Ovary (tissue), 9 donors: ENCODE measurements around the gene INTS3. TPM values are rescaled to one million over a fixed set of nuclear protein-coding genes. Genes with fewer than 3 reads are reported as not detected.
"Not testable (repeated sequence)": the region's sequence is repeated elsewhere in the genome, so short reads cannot be mapped to it uniquely, and the experiment has no call there.

ENCODE experiments used
- DNase-seq, 5 donors: peaks; one replicate each; pipeline ENCODE4 v3.0.0-alpha.2; 2019 to 2020
- H3K27ac ChIP-seq, 2 donors: fragments of 200-600 bp; one replicate each; pipeline versions ENCODE4 v1.5.1 to v1.8.0; 2019 to 2022
- H3K27me3 ChIP-seq: fragments of 200-600 bp; one replicate; pipeline ENCODE4 v1.8.0; 2022
- H3K36me3 ChIP-seq: fragments of 200-600 bp; sonication (generic); one replicate; pipeline ENCODE4 v1.5.1; 2019
- H3K4me1 ChIP-seq: one replicate; pipeline ENCODE4 v1.8.1; 2013; ENCODE audit warnings: mild to moderate bottlenecking, moderate library complexity; ENCODE audit not compliant: insufficient read depth
- H3K4me3 ChIP-seq: fragments of 200-600 bp; sonication (generic); one replicate; pipeline ENCODE4 v1.5.1; 2017
- H3K9me3 ChIP-seq, 2 donors: fragments of 200-600 bp in 1 of 2; sonication (generic) in 1 of 2; one replicate each; pipeline versions ENCODE4 v1.5.1 to v1.8.1; 2013 to 2019; ENCODE audit warnings: mild to moderate bottlenecking in 1 of 2, moderate library complexity in 1 of 2
- EP300 ChIP-seq: sonication (generic); formaldehyde crosslinking; IDR thresholded peaks from one replicate; pipeline ENCODE4 v1.6.1; 2017; ENCODE audit warnings: antibody characterized with exemption
- POLR2A ChIP-seq: fragments of 450-650 bp; IDR thresholded peaks from one replicate; pipeline ENCODE4 v1.6.1; 2017; ENCODE audit warnings: antibody characterized with exemption, mild to moderate bottlenecking, moderate library complexity
- WGBS, 3 donors: extraction: QIAGEN DNeasy Blood & Tissue Kit in 1 of 3; methylation state at CpG; one replicate each; pipeline versions ENCODE4 v1.1.5 to v1.1.7; 2013 to 2017; 5-methylcytosine and 5-hydroxymethylcytosine counted together
- intact Hi-C, 4 donors: fragments of 100-400 bp; cut with DNase I; formaldehyde crosslinking; loops; one replicate each; pipeline versions ENCODE4 v1.11.0 to v1.15.1; 2022 to 2023
- polyA plus RNA-seq, 2 donors: library from polyadenylated mRNA; stranded (reverse); fragments of 200-250 nt in 1 of 2; fragments of 350-450 nt in 1 of 2; fragmentation: Illumina TruSeq in 1 of 2; extraction: RNeasy Lipid Tissue Mini Kit (QIAGEN cat#74804) in 1 of 2; gene quantifications; one replicate each; pipeline ENCODE4 v1.2.3, GENCODE V29; 2013 to 2014
- total RNA-seq, 7 donors: library from RNA; depleted of rRNA in 2 of 7; stranded (reverse); fragments of >200 nt in 2 of 7; fragmentation: NEBNext Ultra II Directional in 3 of 7; extraction: Animal tissue kit (Norgen Biotek cat#: 25700) in 3 of 7; gene quantifications; one replicate each; pipeline versions ENCODE4 v1.1.0 to v1.2.4, GENCODE V29; 2016 to 2023
- TF ChIP-seq, protein P1 (sequence below), 3 donors: fragments of 450-650 bp in 2 of 3; fragments of 200-600 bp in 1 of 3; IDR thresholded peaks; one replicate each; pipeline versions ENCODE4 v1.5.1 to v1.8.0; 2016 to 2022; ENCODE audit warnings: antibody characterized with exemption in 3 of 3, mild to moderate bottlenecking in 1 of 3
- donor health status: DM: no; HTN: no; CAD: no; lungs with moderate emphysema.
- donor health status: DM: no; HTN: no; CAD: no.
- donor health status: Bipolar disorder and iron deficiency.
- donor health status: DM: yes; HTN: yes; CAD: no.
- donor health status: DM: no; HTN: no; CAD: no.
- donor health status: DM: yes; HTN: yes; CAD: no.

The INTS3 gene
- total and polyA plus RNA-seq, 9 donors = 41.6 to 74.4 (median 56.2) TPM

DNA sequence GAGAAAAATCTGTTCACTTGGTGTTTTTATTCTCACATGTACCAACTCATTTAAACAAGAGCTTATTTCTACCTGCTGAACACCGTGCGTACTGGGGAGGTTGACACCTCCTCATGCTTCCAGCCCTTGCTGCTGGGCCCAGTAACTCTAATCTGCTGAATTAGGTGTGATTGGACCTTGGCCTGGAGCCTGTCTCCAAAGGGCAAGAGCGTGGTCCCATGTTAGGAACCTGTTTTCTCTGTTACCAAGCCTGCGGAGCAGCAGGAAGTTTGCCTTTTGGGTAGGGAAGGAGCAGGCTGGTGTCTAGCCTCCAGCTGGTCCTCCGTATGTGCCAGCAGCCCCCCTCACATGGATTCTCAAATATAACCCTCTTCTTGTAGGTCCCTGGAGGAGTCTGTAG, 36.5 kb downstream of the INTS3 start:
- Histone ChIP-seq H3K27me3 (no peaks in the 10 kb centered on the region), H3K27ac (no peak overlapping the region), H3K4me3 (no peak overlapping the region), H3K9me3 (no peaks in the 10 kb centered on the region), H3K36me3 (no peaks in the 10 kb centered on the region), H3K4me1 (no peaks in the 10 kb centered on the region)
- intact Hi-C loops = loop anchor here in 1 of 4 donors (10.0 kb wide), 1 partner anchor 250 kb away; no protein-coding TSS in a partner anchor
- no peak for TF ChIP-seq EP300
- no peak for TF ChIP-seq POLR2A
- TF ChIP-seq, protein P1, sequence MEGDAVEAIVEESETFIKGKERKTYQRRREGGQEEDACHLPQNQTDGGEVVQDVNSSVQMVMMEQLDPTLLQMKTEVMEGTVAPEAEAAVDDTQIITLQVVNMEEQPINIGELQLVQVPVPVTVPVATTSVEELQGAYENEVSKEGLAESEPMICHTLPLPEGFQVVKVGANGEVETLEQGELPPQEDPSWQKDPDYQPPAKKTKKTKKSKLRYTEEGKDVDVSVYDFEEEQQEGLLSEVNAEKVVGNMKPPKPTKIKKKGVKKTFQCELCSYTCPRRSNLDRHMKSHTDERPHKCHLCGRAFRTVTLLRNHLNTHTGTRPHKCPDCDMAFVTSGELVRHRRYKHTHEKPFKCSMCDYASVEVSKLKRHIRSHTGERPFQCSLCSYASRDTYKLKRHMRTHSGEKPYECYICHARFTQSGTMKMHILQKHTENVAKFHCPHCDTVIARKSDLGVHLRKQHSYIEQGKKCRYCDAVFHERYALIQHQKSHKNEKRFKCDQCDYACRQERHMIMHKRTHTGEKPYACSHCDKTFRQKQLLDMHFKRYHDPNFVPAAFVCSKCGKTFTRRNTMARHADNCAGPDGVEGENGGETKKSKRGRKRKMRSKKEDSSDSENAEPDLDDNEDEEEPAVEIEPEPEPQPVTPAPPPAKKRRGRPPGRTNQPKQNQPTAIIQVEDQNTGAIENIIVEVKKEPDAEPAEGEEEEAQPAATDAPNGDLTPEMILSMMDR (IDR thresholded peaks at IDR 0.05) = no peak
- no peak for DNase-seq
- 78 to 83% (median 79%) methylated on average over 5 of the region's 5 CpGs for WGBS, 3 donors

DNA sequence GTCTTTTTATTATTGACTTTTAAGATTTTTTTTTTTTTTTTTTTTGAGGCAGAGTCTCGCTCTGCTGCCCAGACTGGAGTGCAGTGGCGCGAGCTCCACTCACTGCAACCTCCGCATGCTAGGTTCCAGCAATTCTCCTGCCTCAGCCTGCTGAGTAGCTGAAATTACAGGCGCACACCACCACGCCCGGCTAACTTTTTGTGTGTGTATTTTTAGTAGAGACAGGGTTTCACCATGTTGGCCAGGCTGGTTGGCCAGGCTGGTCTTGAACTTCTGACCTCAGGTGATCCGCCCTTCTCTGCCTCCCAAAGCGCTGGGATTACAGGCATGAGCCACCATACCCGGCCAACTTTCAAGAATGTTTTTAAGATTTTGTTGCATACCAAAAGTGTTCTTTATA, 38.8 kb downstream of the INTS3 start:
- 92 to 94% (median 93%) methylated on average over 10 of the region's 10 CpGs for WGBS, 3 donors
- intact Hi-C loops = loop anchor here in 1 of 4 donors (10.0 kb wide), 1 partner anchor 252 kb away; no protein-coding TSS in a partner anchor

DNA sequence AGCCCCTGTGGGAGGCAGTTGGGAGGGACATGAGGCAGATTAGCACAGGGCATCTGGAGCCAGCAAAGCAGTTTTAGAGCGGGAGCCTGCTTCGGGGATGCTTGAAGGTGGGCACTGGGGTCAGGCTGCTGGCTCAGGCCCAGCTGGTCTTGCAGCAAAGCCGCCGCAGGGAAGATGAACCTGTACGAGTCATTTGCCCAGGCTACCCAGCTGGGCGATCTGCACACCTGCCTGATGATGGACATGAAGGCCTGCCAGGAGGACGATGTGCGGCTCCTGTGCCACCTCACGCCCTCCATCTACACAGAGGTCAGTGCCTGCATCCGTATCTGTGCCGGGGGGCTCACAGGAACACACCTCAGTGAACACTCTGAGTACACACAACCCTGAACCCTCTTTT, 39.7 kb downstream of the INTS3 start:
- Histone ChIP-seq H3K36me3 (no peaks in the 10 kb centered on the region), H3K4me3 (no peak overlapping the region), H3K27ac (no peak overlapping the region), H3K9me3 (no peaks in the 10 kb centered on the region), H3K4me1 (no peaks in the 10 kb centered on the region), H3K27me3 (no peaks in the 10 kb centered on the region)
- DNase-seq = no peak
- 86 to 90% (median 87%) methylated on average over 11 of the region's 11 CpGs for WGBS, 3 donors
- intact Hi-C loops = loop anchor here in 1 of 4 donors (10.0 kb wide), 1 partner anchor 253 kb away; no protein-coding TSS in a partner anchor
- TF ChIP-seq, protein P1 (IDR thresholded peaks at IDR 0.05) = no peak
- no peak for TF ChIP-seq POLR2A
- no peak for TF ChIP-seq EP300

More for the DNA sequence above, 38.8 kb downstream of the INTS3 start:
- not testable (repeated sequence) for H3K4me1 ChIP-seq, H3K36me3 ChIP-seq, H3K4me3 ChIP-seq, DNase-seq, H3K27me3 ChIP-seq, H3K9me3 ChIP-seq, H3K27ac ChIP-seq

DNA sequence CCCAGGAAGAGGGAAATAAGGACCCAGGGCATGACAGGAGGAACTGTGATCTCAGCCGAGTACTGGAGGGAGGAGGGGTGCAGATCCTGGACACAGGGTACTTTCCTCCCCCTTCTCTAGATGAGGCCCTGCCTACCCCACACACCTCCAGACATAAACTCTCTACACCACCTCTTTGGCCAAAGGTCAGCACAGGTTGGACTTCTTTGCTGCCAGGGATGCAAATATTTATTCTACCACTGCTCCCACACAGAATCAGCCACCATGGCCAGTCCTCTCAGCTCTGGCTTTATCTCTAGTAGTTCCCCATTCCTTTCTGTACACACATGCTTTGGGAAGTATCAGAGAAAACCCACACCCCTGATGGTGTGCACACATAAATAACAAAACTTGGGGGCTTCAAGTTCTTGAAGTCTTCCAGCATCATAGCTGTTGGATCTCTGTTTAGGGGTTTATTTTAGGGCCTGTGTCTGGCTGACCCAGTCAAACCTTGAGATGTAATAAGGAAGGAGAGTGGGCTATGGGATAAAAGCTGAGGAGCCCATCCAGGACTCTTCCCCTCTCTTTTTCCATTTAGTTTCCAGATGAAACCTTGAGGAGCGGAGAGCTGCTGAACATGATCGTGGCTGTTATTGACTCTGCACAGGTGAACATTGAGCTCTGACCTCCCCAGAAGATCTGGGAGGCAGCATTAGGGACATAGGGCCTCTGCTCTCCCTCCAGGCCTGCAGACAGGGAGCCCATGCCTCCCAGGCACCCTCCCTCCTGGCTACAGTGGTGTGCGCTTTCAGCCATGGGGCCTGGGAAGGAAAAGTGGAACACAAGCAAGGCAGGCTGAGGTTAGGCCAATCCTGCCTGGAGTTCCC, 40.7 kb downstream of the INTS3 start:
- no peaks in the 10 kb centered on the region for H3K27me3 ChIP-seq
- no peak for DNase-seq
- TF ChIP-seq, protein P1 (IDR thresholded peaks at IDR 0.05) = no peak
- no peak for TF ChIP-seq POLR2A
- TF ChIP-seq EP300 = no peak
- H3K27ac ChIP-seq = no peak overlapping the region
- no peaks in the 10 kb centered on the region for H3K4me1 ChIP-seq
- H3K36me3 ChIP-seq = no peaks in the 10 kb centered on the region
- 74 to 79% (median 79%) methylated on average over 4 of the region's 4 CpGs for WGBS, 3 donors
- no peaks in the 10 kb centered on the region for H3K9me3 ChIP-seq
- intact Hi-C loops = loop anchor here in 1 of 4 donors (10.0 kb wide), 1 partner anchor 254 kb away; no protein-coding TSS in a partner anchor
- H3K4me3 ChIP-seq = no peak overlapping the region

DNA sequence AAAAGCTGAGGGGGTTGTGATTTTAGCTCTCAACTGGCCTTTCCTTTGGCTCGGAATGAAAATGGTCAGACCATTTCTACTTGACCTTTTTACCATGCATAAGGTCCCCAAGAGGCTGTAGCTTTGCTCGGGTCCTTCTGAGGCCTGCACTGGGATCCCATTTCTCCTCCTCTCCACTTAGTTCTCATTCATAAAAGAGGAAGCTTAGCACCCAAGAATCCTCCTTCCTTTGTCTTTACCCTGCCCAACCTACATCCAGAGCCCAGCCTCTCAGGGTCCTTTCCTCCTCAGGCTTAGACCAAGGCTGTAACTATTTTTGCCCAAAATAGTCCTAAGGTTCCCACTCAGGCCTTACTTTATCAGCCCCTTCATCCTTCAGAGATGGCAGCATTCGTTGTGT, 41.4 kb downstream of the INTS3 start:
- Histone ChIP-seq H3K27me3 (no peaks in the 10 kb centered on the region), H3K4me1 (no peaks in the 10 kb centered on the region), H3K27ac (no peak overlapping the region), H3K4me3 (no peak overlapping the region), H3K9me3 (no peaks in the 10 kb centered on the region), H3K36me3 (no peaks in the 10 kb centered on the region)
- 75 to 85% (median 83%) methylated on average over 3 of the region's 3 CpGs for WGBS, 3 donors
- intact Hi-C loops = loop anchor here in 1 of 4 donors (10.0 kb wide), 1 partner anchor 254 kb away; no protein-coding TSS in a partner anchor
- TF ChIP-seq, protein P1 (IDR thresholded peaks at IDR 0.05) = no peak
- TF ChIP-seq EP300 (no peak), POLR2A (no peak)
- DNase-seq = no peak
